GM19023 (cell line): ENCODE measurements around the gene SMARCAD1.
"Not testable (repeated sequence)": the region's sequence is repeated elsewhere in the genome, so short reads cannot be mapped to it uniquely, and the experiment has no call there.

Experiments used
- ATAC-seq: cut with Tn5 transposase; IDR thresholded peaks from one replicate; pipeline ENCODE4 v1.9.1; 2021; ENCODE audit warnings: mild to moderate bottlenecking, moderate library complexity; ENCODE audit not compliant: unreplicated experiment

SMARCAD1 gene

GRCh38 chr4:94285666-94286065 lies 78.0 kb downstream of the SMARCAD1 start:
- no peak for ATAC-seq

DNA sequence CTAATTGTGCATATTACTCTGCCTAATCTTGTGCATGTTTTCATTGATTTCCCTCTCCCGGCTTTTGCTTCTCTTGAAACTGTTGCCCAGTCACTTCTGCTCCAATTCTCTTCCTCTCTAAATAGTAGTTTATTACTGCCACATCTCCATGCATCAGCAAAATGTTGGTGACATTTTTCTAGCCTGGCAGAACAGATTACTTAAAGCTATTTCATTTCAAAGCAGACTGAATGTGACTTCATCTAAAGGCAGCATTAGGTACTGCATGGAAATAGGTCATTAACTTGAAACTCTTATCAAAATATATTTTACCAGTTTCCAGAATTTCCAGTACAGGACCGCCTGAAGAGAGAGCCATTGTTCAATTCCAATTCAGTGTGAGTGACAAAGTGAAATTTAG lies 82.6 kb downstream of the SMARCAD1 start:
- ATAC-seq = no peak

DNA sequence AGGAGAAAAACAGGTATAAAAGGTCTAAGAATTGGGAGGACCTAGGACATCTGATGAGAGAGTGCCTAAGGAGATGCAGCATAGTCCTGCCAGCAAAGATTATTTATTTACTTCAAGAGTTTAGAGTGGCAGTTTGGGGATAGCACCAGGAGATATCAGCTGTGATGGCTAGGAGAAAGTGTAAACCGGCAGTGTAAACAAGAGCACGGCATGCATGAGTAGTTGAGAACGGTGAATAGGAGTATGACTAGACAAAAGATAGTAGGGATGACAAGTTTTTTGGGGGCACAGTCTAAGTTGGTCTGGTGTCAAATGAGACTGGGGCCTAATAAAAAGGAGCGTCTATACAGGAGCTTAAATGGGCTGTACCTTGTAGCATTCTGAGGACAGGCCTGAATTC lies 86.3 kb downstream of the SMARCAD1 start:
- not testable (repeated sequence) for ATAC-seq

DNA sequence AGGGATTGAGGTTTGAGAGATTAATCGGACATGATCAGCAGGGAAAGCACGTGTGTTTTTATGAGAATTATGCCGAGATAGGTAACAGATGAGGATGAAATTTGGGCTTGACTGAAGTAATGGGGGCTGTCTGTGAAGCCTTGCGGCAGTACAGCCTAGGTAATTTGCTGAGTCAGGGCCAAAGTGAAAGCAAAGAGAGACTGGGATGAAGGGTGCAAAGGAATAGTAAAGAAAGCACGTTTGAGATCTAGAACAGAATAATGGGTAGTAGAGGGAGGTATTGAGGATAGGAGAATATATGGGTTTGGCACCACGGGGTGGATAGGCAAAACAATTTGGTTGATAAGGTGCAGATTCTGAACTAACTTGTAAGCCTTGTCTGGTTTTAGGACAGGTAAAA lies 87.8 kb downstream of the SMARCAD1 start:
- not testable (repeated sequence) for ATAC-seq

DNA sequence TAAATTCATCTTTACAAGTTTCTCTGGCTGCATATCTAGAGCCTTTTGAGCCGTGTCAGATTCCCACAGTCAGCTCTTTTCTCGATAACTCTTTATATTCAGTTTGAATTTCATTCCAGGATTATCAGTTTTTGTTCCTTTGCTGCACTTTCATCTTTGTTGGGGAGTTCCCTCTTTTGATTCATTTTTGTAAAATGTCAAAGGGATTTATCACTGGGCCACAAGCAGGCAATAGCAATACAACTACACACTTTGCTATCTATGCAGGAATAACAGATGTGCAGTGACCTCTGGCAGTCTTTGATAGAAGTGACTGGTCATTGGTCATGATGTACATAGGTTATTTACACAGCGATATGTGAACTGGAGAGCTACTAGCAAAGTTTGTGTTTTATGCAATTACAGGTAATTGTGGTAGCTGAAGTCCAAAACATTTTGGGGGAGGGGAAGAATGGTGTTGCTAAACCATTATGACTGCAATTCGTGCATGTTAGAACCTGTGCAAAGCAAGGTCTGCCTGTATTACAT lies 91.1 kb downstream of the SMARCAD1 start:
- no peak for ATAC-seq

DNA sequence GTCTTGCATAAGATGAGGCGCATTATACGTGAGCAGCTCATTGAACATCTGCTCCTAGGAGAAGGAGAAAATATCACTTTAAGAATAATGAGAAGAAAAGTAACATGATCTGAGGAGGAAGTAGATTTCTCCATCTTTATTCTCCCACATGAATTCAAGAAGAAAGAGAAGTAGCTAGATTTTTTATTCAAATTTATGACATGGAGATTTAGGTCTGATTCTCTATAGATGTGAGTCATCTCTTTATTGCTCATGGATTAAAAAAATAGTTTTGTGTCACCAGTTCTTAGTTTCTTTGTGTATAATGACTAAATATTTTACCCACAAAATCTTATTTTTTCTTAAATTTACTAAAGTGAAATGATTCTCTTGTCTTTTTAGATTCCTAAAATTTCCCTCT lies 94.5 kb downstream of the SMARCAD1 start:
- ATAC-seq = no peak

- no peak for ATAC-seq
Observed at GRCh38 chr4:94304365-94304971, 96.8 kb downstream of the SMARCAD1 start.

DNA sequence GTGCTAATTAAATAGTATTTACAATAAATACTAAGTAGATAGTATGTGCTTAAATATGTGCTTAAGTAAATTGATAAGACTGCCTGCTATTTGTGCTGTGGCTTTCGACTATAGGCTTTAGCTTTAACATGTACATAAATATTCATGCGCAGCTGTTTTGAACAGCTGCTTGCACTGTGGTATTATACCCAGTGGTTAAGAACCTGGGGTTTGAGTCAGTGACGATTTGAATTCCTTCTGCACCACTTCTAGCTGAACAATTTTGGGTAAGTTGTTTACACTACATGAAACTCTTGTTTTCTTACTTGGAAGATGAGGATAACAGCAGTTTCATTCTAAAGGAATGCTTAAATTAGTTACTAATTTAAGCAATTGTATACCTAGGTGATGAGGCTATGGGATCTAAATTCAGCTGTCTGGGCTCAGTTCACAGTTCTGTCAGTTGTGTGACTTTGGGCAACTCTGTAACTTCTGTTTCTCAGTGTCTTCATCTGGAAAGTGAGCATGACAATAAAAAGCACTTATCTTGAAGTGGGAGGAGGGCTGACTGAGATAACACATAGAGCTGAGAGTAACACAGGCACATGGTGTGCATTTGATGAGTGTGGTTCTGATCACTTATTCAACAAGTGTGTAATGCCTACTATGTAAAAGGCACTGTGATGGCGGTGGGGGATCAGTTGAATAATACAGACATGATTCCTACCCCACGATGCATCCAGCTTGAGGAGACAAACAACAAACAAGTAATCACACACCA lies 98.0 kb downstream of the SMARCAD1 start:
- no peak for ATAC-seq

- ATAC-seq = no peak
Observed at GRCh38 chr4:94306713-94307112, 99.0 kb downstream of the SMARCAD1 start.

DNA sequence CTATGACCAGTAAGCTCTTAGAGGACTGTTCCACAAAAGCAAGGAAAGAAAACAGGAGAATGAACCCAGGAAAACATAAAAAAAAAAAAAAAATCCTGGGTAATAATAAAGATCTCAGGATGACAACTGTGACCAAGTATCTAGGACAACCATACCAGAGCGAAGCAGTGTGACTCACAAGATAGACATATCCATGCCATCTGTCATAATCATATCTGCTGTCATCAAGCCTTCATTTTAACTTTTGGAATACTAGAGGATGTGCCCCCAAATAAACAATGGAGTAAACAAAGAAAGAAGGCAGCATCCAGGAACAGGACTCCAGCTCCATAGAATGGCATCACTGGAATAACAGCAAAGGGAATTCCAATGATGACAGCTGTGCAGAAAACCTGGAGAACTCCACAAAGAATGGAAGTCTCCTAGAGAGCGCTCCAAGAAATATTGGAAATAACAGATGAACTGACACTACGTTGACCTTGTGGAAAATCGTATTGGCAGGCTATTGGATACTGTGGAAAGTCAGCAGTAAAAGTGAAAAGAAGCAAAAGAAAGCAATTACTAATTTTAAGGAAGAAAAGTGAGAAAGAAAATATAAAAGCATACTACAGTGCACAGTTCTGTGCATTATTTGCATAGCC lies 99.7 kb downstream of the SMARCAD1 start:
- ATAC-seq = no peak

- ATAC-seq = not testable (repeated sequence)
Observed at GRCh38 chr4:94319927-94320326, 112.3 kb downstream of the SMARCAD1 start.

- ATAC-seq = no peak
Observed at GRCh38 chr4:94325835-94326234, 118.2 kb downstream of the SMARCAD1 start.

- ATAC-seq = no peak
Observed at GRCh38 chr4:94329933-94330332, 122.3 kb downstream of the SMARCAD1 start.

GRCh38 chr4:94332983-94333590 lies 125.4 kb downstream of the SMARCAD1 start:
- no peak for ATAC-seq

- no peak for ATAC-seq
Observed at GRCh38 chr4:94333866-94334265, 126.2 kb downstream of the SMARCAD1 start.

DNA sequence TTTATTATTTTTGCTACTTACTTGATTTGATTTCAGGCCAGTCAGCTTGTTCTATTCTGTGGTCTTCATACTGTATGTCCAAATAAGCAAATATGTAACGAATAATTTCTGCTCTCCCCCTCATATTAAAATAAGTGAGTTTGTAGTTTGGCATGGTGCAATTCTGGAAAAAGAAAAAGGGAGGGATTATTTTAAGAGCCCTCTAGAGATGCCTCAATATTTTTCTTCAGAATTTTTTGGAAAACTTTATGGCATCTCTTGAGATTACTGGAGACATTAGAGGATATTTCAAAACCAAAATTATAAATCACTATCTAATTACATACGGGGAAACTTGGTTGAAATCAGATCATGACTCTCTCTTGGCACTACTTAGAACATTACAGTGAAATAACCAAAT lies 126.8 kb downstream of the SMARCAD1 start:
- no peak for ATAC-seq

DNA sequence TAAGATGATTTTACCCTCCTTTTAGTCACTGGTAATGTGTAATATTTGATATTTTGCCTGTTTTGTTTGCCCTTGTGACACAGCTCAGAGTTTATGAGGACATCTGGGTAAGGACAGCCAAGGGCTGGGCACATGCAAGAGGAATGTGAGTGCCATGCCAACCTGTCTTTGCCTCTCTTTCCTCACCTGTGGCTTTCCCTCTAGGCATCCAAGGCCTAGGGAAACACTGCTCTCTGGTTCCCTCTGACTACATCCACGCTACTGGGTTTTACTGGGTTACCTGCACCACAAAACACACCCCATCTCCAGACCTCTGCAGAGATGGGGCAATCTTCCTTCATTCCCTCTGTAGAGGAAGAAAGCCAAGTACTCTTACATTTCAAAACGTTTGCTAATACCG lies 127.3 kb downstream of the SMARCAD1 start:
- no peak for ATAC-seq

GRCh38 chr4:94336303-94336702 lies 128.6 kb downstream of the SMARCAD1 start:
- ATAC-seq = no peak

- not testable (repeated sequence) for ATAC-seq
Observed at GRCh38 chr4:94336791-94337190, 129.1 kb downstream of the SMARCAD1 start.

GRCh38 chr4:94338681-94339351 lies 131.2 kb downstream of the SMARCAD1 start:
- ATAC-seq = peak; percentile 75

GRCh38 chr4:94339779-94340178 lies 132.1 kb downstream of the SMARCAD1 start:
- no peak for ATAC-seq
